ENCODE results near the gene LNP1. TPM values are rescaled to one million over a fixed set of nuclear protein-coding genes. Genes with fewer than 3 reads are reported as not detected.
A peak's percentile ranks its signal among the peaks of the same experiment; 100 is the strongest.

LNP1 gene
- total RNA-seq, 1 donor from 2014 or later = 2.4 TPM

DNA sequence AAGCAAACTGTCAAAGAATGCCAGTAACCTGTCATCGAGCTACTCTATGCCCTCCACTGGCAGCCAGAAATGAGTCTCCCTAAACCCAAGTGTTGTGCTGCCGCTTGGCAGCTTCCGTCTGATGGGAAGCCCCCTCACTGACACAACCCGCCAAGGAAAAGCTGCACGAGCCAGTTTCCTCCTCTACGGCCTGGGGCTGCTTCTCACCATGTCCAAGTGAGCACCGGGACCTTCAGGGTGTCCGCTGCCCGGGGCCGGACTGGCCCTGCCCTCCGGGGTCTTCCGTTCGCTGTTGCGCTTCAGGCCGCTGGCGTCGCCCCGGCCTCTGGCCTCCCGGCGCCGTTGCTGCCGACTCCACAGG is 940 bp upstream of the LNP1 start:
- H3K4me3 Mint-ChIP-seq (ENCODE audit: unreplicated experiment) = peak overlapping the region; percentile 98
- peaks cover 57% of the 10 kb centered on the region for H3K4me1 Mint-ChIP-seq (ENCODE audit: unreplicated experiment)
- H3K9me3 Mint-ChIP-seq (ENCODE audit: unreplicated experiment) = peaks cover 3% of the 10 kb centered on the region
- TF ChIP-seq, protein P1, sequence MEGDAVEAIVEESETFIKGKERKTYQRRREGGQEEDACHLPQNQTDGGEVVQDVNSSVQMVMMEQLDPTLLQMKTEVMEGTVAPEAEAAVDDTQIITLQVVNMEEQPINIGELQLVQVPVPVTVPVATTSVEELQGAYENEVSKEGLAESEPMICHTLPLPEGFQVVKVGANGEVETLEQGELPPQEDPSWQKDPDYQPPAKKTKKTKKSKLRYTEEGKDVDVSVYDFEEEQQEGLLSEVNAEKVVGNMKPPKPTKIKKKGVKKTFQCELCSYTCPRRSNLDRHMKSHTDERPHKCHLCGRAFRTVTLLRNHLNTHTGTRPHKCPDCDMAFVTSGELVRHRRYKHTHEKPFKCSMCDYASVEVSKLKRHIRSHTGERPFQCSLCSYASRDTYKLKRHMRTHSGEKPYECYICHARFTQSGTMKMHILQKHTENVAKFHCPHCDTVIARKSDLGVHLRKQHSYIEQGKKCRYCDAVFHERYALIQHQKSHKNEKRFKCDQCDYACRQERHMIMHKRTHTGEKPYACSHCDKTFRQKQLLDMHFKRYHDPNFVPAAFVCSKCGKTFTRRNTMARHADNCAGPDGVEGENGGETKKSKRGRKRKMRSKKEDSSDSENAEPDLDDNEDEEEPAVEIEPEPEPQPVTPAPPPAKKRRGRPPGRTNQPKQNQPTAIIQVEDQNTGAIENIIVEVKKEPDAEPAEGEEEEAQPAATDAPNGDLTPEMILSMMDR (IDR thresholded peaks at IDR 0.05) = no peak
- no peaks in the 10 kb centered on the region for H3K36me3 Mint-ChIP-seq (ENCODE audit: unreplicated experiment)
- DNase-seq (ENCODE audit: extremely low spot score, unreplicated experiment) = peak; percentile 84
- H3K27ac Mint-ChIP-seq (ENCODE audit: unreplicated experiment) = peak overlapping the region; percentile 87
- H3K27me3 Mint-ChIP-seq (ENCODE audit: unreplicated experiment) = no peaks in the 10 kb centered on the region

DNA sequence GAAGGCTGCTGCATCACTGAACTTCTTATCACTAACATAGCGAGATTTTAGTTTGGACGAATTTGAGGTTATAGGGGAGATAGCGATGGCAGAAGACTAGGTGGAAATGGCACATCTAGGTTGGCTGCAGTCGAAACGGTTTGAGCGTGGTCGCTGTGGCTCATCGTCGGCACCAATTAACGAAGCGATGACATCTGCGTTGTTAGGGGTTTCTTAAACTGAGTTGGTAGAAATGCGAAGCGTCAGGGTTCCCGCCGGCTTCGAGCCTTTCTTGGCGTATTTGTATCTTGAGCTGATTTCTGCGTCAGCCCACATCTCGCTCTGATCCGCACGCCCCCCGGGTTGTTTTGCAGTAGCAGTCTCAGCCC is 319 bp downstream of the LNP1 start:
- DNase-seq (ENCODE audit: extremely low spot score, unreplicated experiment) = no peak
- Mint-ChIP-seq H3K36me3 (ENCODE audit: unreplicated experiment) (peaks cover 3% of the 10 kb centered on the region), H3K27me3 (ENCODE audit: unreplicated experiment) (no peaks in the 10 kb centered on the region), H3K9me3 (ENCODE audit: unreplicated experiment) (peaks cover 3% of the 10 kb centered on the region), H3K27ac (ENCODE audit: unreplicated experiment) (peak overlapping the region; percentile 99), H3K4me1 (ENCODE audit: unreplicated experiment) (peaks cover 53% of the 10 kb centered on the region), H3K4me3 (ENCODE audit: unreplicated experiment) (peak overlapping the region; percentile 98)
- TF ChIP-seq, protein P1 (IDR thresholded peaks at IDR 0.05) = no peak

DNA sequence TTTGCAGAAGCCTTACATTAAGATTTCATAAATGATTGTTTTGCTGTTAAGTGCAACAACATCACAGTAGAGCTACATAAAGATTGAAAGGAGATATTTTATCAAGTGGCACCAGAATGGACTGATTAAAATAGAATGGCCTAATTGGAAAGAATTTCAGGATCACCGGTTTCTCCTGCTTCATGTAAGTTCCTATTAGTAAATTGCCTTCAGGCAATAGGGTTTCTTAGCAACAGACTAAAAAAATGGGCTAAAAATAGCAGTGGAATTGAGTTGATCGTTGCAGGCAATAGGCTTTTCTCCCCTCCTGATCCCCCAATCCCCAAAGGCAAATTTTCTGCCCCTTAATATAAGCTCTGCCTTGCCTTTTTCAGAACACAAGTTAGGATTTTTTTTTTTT is 917 bp downstream of the LNP1 start:
- Mint-ChIP-seq H3K4me1 (ENCODE audit: unreplicated experiment) (peaks cover 49% of the 10 kb centered on the region), H3K36me3 (ENCODE audit: unreplicated experiment) (peaks cover 8% of the 10 kb centered on the region)
- DNase-seq (ENCODE audit: extremely low spot score, unreplicated experiment) = no peak

DNA sequence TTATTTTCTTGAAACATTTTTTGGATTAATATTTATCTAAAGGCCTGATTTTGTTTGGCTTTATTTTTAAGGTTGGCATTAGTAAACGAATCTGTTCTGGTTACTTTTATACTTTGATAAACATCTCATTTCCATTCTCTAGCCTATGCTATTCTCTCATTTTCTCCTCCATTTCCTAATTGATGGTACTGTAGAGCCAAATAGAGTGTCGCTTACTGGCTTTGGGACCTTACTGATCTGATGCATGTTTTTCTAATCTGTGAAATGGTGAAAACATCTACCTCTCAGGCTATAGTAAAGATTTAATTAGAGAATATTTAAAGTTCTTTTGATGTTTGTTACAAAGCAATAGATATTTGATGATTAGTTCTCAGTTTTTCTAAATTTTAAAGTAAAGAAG is 1.6 kb downstream of the LNP1 start:
- Mint-ChIP-seq H3K27me3 (ENCODE audit: unreplicated experiment) (no peaks in the 10 kb centered on the region), H3K4me1 (ENCODE audit: unreplicated experiment) (peaks cover 45% of the 10 kb centered on the region), H3K36me3 (ENCODE audit: unreplicated experiment) (peaks cover 11% of the 10 kb centered on the region), H3K4me3 (ENCODE audit: unreplicated experiment) (peak overlapping the region; percentile 98), H3K9me3 (ENCODE audit: unreplicated experiment) (peaks cover 15% of the 10 kb centered on the region), H3K27ac (ENCODE audit: unreplicated experiment) (peak overlapping the region; percentile 99)
- TF ChIP-seq, protein P1 (IDR thresholded peaks at IDR 0.05) = no peak
- no peak for DNase-seq (ENCODE audit: extremely low spot score, unreplicated experiment)

More for the DNA sequence above, 917 bp downstream of the LNP1 start:
- H3K9me3 Mint-ChIP-seq (ENCODE audit: unreplicated experiment) = peaks cover 8% of the 10 kb centered on the region
- TF ChIP-seq, protein P1 (IDR thresholded peaks at IDR 0.05) = no peak
- H3K4me3 Mint-ChIP-seq (ENCODE audit: unreplicated experiment) = peak overlapping the region; percentile 98
- H3K27ac Mint-ChIP-seq (ENCODE audit: unreplicated experiment) = peak overlapping the region; percentile 99
- H3K27me3 Mint-ChIP-seq (ENCODE audit: unreplicated experiment) = no peaks in the 10 kb centered on the region

DNA sequence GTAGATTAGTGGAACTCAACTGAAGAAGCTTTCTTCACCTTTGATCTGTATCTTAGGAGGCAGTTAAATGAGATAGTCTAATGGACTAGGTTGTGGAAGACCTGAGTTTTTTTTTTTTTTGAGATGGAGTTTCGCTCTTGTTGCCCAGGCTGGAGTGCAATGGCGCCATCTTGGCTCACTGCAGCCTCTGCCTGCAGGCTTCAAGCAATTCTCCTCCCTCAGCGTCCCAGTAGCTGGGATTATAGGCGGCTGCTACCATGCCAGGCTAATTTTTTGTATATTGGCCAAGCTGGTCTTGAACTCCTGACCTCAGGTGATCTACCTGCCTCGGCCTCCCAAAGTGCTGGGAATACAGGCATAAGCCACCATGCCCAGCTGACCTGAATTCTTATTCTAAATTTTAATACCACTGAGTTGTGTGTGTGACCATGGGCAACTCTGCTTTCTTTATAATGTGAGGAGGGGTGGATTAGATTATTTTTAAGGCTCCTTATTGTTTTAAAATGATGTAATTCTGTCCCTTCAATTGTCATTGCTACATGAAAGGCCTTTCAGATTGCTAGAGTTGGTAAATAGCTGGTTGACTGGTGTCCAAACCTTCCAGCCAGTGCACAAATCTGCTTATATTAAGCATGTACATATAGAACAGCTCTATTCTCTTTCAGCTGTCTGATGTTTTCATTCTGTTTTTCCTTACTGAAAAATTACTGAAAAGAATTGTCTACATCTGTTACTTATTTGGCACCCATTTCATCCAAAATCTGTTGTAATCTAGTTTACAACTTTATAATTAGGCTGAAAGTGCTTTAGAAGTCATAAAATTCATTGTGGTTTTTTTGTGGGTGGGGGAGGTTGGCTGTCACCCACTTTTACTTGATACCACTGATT is 2.3 kb downstream of the LNP1 start:
- Mint-ChIP-seq H3K27me3 (ENCODE audit: unreplicated experiment) (no peaks in the 10 kb centered on the region), H3K27ac (ENCODE audit: unreplicated experiment) (peak overlapping the region; percentile 99), H3K4me3 (ENCODE audit: unreplicated experiment) (peak overlapping the region; percentile 98), H3K4me1 (ENCODE audit: unreplicated experiment) (peaks cover 41% of the 10 kb centered on the region), H3K9me3 (ENCODE audit: unreplicated experiment) (peaks cover 15% of the 10 kb centered on the region), H3K36me3 (ENCODE audit: unreplicated experiment) (peaks cover 13% of the 10 kb centered on the region)
- TF ChIP-seq, protein P1 (IDR thresholded peaks at IDR 0.05) = no peak
- no peak for DNase-seq (ENCODE audit: extremely low spot score, unreplicated experiment)
